ENCODE results near the gene CHRD. TPM values are rescaled to one million over a fixed set of nuclear protein-coding genes. Genes with fewer than 3 reads are reported as not detected.

The CHRD gene
- total RNA-seq, 1 experiment from 2014 or later: not detected

DNA sequence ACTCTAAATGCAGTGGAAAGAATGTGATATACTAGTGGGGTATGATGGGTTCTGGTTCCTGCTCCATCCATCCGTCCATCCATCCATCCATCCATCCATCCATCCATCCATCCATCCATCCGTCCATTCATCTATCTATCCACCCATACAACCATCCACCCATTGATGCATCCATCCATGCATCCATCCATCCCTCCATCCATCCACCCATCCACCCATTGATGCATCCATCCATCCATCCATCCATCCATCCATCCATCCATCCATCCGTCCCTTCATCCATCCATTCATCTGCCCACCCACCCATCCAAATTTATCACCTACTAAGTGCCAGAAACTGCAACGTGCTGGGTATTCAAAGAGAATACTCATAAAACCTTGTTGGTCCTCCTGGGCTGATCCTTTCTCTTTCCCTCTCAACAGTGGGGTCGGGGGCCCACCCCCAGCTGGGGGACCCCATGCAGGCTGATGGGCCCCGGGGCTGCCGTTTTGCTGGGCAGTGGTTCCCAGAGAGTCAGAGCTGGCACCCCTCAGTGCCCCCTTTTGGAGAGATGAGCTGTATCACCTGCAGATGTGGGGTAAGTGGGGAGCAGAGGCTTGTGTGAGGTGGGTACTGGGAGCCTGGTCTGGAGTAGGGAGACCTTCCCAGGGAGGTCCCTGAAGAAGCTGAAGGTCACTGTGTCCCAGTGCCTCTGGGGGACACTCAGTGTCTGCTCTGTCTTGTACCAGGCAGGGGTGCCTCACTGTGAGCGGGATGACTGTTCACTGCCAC lies 8.5 kb downstream of the CHRD start:
- Mint-ChIP-seq H3K4me1 (ENCODE audit: insufficient read depth, unreplicated experiment) (no peaks in the 10 kb centered on the region), H3K4me3 (ENCODE audit: unreplicated experiment) (no peak overlapping the region), H3K27ac (ENCODE audit: low read depth, unreplicated experiment) (no peak overlapping the region), H3K27me3 (ENCODE audit: insufficient read depth, unreplicated experiment) (peaks cover 19% of the 10 kb centered on the region), H3K9me3 (ENCODE audit: unreplicated experiment) (no peaks in the 10 kb centered on the region), H3K36me3 (ENCODE audit: insufficient read depth, unreplicated experiment) (peaks cover 7% of the 10 kb centered on the region)
- intact Hi-C loops (cut with micrococcal nuclease): no loop called here
- CTCF ChIA-PET: interaction anchor here (0.6 to 1.6 kb wide), 5 partner anchors 17 to 169 kb away, joined by 3 to 7 read pairs (median 3); no protein-coding TSS in a partner anchor
- TF ChIP-seq, protein P1, sequence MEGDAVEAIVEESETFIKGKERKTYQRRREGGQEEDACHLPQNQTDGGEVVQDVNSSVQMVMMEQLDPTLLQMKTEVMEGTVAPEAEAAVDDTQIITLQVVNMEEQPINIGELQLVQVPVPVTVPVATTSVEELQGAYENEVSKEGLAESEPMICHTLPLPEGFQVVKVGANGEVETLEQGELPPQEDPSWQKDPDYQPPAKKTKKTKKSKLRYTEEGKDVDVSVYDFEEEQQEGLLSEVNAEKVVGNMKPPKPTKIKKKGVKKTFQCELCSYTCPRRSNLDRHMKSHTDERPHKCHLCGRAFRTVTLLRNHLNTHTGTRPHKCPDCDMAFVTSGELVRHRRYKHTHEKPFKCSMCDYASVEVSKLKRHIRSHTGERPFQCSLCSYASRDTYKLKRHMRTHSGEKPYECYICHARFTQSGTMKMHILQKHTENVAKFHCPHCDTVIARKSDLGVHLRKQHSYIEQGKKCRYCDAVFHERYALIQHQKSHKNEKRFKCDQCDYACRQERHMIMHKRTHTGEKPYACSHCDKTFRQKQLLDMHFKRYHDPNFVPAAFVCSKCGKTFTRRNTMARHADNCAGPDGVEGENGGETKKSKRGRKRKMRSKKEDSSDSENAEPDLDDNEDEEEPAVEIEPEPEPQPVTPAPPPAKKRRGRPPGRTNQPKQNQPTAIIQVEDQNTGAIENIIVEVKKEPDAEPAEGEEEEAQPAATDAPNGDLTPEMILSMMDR (IDR thresholded peaks at IDR 0.05; ENCODE audit: unreplicated experiment): no peak
- DNase-seq (ENCODE audit: unreplicated experiment): no peak
- BruUV-seq (replicated peaks): no TSS peak
- POLR2A ChIA-PET: interaction anchor here (0.6 kb wide), 1 partner anchor 54 kb away, joined by 3 read pairs; no protein-coding TSS in a partner anchor

DNA sequence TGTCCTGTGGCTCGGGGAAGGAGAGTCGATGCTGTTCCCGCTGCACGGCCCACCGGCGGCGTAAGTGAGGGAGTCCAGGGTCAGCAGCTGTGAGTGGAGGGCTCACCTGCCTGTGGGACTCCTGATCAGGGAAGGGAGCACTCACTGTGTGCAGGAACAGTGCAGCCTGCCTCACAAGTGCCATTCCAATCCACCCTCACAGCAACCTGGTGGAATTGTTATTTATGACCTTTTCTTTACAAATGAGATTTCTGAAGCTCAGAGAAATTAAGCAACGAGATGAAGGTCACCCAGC lies 9.0 kb downstream of the CHRD start:
- Mint-ChIP-seq H3K4me3 (ENCODE audit: unreplicated experiment) (no peak overlapping the region), H3K9me3 (ENCODE audit: unreplicated experiment) (no peaks in the 10 kb centered on the region), H3K36me3 (ENCODE audit: insufficient read depth, unreplicated experiment) (peaks cover 7% of the 10 kb centered on the region), H3K27ac (ENCODE audit: low read depth, unreplicated experiment) (no peak overlapping the region), H3K4me1 (ENCODE audit: insufficient read depth, unreplicated experiment) (no peaks in the 10 kb centered on the region), H3K27me3 (ENCODE audit: insufficient read depth, unreplicated experiment) (peaks cover 19% of the 10 kb centered on the region)
- intact Hi-C loops (cut with micrococcal nuclease): no loop called here
- TF ChIP-seq, protein P1 (IDR thresholded peaks at IDR 0.05; ENCODE audit: unreplicated experiment): no peak
- DNase-seq (ENCODE audit: unreplicated experiment): no peak
- CTCF ChIA-PET: interaction anchor here (0.6 to 1.6 kb wide), 5 partner anchors 17 to 168 kb away, joined by 3 to 7 read pairs (median 3); no protein-coding TSS in a partner anchor
- POLR2A ChIA-PET: interaction anchor here (0.6 kb wide), 1 partner anchor 53 kb away, joined by 3 read pairs; no protein-coding TSS in a partner anchor
- no TSS peak for BruUV-seq (replicated peaks)

DNA sequence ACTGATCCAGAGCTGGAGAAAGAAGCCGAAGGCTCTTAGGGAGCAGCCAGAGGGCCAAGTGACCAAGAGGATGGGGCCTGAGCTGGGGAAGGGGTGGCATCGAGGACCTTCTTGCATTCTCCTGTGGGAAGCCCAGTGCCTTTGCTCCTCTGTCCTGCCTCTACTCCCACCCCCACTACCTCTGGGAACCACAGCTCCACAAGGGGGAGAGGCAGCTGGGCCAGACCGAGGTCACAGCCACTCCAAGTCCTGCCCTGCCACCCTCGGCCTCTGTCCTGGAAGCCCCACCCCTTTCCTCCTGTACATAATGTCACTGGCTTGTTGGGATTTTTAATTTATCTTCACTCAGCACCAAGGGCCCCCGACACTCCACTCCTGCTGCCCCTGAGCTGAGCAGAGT lies 9.5 kb downstream of the CHRD start:
- H3K4me3 Mint-ChIP-seq (ENCODE audit: unreplicated experiment): no peak overlapping the region
- peaks cover 19% of the 10 kb centered on the region for H3K27me3 Mint-ChIP-seq (ENCODE audit: insufficient read depth, unreplicated experiment)
- intact Hi-C loops (cut with micrococcal nuclease): no loop called here
- POLR2A ChIA-PET: interaction anchor here (0.6 kb wide), 1 partner anchor 53 kb away, joined by 3 read pairs; no protein-coding TSS in a partner anchor
- CTCF ChIA-PET: interaction anchor here (0.6 to 1.6 kb wide), 4 partner anchors 18 to 168 kb away, joined by 3 to 7 read pairs (median 3); no protein-coding TSS in a partner anchor
- H3K36me3 Mint-ChIP-seq (ENCODE audit: insufficient read depth, unreplicated experiment): peaks cover 7% of the 10 kb centered on the region
- H3K27ac Mint-ChIP-seq (ENCODE audit: low read depth, unreplicated experiment): no peak overlapping the region
- no peaks in the 10 kb centered on the region for H3K9me3 Mint-ChIP-seq (ENCODE audit: unreplicated experiment)
- no TSS peak for BruUV-seq (replicated peaks)
- DNase-seq (ENCODE audit: unreplicated experiment): no peak
- H3K4me1 Mint-ChIP-seq (ENCODE audit: insufficient read depth, unreplicated experiment): no peaks in the 10 kb centered on the region
- TF ChIP-seq, protein P1 (IDR thresholded peaks at IDR 0.05; ENCODE audit: unreplicated experiment): no peak

DNA sequence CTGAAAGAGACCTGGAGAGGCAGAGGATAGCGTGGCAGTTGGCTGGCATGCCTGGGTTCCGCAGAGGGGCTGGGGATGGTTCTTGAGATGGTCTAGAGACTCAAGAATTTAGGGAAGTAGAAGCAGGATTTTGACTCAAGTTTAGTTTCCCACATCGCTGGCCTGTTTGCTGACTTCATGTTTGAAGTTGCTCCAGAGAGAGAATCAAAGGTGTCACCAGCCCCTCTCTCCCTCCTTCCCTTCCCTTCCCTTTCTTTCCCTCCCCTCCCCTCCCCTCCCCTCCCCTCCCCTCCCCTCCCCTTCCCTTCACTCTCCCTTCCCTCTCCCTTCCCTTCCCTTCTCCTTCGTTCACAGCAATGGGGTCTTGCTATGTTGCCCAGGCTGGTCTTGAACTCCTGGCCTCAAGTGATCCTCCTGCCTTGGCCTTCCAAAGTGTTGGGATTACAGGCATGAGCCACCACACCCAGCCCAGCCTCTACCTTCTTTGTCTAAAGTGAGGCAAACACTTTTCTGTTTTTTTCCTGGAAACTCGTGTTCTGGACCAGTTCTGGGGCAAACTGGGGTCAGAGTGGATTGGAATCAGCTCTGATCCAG lies 10.2 kb downstream of the CHRD start:
- H3K9me3 Mint-ChIP-seq (ENCODE audit: unreplicated experiment): no peaks in the 10 kb centered on the region
- intact Hi-C loops (cut with micrococcal nuclease): no loop called here
- ChIA-PET CTCF (interaction anchor here (0.6 to 1.6 kb wide), 8 partner anchors 17 to 121 kb away, joined by 3 to 12 read pairs (median 3); no protein-coding TSS in a partner anchor), POLR2A (interaction anchor here (0.5 to 0.6 kb wide), 2 partner anchors 30 to 755 kb away, joined by 3 read pairs; no protein-coding TSS in a partner anchor)
- H3K27me3 Mint-ChIP-seq (ENCODE audit: insufficient read depth, unreplicated experiment): peaks cover 19% of the 10 kb centered on the region
- no peak for DNase-seq (ENCODE audit: unreplicated experiment)
- BruUV-seq (replicated peaks): no TSS peak
- H3K36me3 Mint-ChIP-seq (ENCODE audit: insufficient read depth, unreplicated experiment): peaks cover 7% of the 10 kb centered on the region
- H3K27ac Mint-ChIP-seq (ENCODE audit: low read depth, unreplicated experiment): no peak overlapping the region
- H3K4me1 Mint-ChIP-seq (ENCODE audit: insufficient read depth, unreplicated experiment): no peaks in the 10 kb centered on the region
- no peak overlapping the region for H3K4me3 Mint-ChIP-seq (ENCODE audit: unreplicated experiment)
- TF ChIP-seq, protein P1 (IDR thresholded peaks at IDR 0.05; ENCODE audit: unreplicated experiment): no peak
